Stomach (tissue), 4 donors: ENCODE results near the gene GRIK5.

Source experiments
- EP300 ChIP-seq: sonication (generic); formaldehyde crosslinking; IDR thresholded peaks from one replicate; pipeline ENCODE4 v1.6.1; 2017; ENCODE audit warnings: antibody characterized with exemption
- POLR2AphosphoS5 ChIP-seq, 3 donors: sonication (generic); formaldehyde crosslinking; IDR thresholded peaks; one replicate each; pipeline ENCODE4 v1.6.1; 2016; ENCODE audit warnings: antibody characterized with exemption in 3 of 3
- TF ChIP-seq, protein P1 (sequence below), 7 experiments: fragments of 450-650 bp in 4 of 7; fragments of 200-600 bp in 3 of 7; sonication (generic) in 3 of 7; IDR thresholded peaks; one replicate each; pipeline ENCODE4 v1.5.1; 2016 to 2019; ENCODE audit warnings: antibody characterized with exemption in 7 of 7, control low read depth in 2 of 7, mild to moderate bottlenecking in 1 of 7

DNA sequence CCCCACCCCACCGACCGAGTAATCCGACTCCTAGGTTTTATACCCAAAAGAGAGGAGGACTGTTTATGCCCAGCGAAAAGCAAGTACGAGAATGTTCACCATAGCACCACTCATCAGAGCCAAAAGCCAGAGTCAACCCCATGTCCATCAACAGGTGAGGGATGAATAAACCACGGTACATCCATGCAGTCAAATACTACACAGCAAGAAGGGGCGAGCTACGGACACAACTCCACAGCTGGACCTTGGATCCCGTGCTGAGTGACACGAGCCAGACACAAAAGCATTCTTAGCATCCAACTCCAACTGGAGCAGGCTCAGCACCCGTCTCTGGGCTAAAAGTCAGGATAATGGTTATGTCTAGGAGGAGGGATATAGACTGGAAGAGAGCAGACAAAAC lies 98.6 kb downstream of the GRIK5 start:
- no peak for TF ChIP-seq POLR2AphosphoS5 (IDR thresholded peaks at IDR 0.05)
- TF ChIP-seq, protein P1, sequence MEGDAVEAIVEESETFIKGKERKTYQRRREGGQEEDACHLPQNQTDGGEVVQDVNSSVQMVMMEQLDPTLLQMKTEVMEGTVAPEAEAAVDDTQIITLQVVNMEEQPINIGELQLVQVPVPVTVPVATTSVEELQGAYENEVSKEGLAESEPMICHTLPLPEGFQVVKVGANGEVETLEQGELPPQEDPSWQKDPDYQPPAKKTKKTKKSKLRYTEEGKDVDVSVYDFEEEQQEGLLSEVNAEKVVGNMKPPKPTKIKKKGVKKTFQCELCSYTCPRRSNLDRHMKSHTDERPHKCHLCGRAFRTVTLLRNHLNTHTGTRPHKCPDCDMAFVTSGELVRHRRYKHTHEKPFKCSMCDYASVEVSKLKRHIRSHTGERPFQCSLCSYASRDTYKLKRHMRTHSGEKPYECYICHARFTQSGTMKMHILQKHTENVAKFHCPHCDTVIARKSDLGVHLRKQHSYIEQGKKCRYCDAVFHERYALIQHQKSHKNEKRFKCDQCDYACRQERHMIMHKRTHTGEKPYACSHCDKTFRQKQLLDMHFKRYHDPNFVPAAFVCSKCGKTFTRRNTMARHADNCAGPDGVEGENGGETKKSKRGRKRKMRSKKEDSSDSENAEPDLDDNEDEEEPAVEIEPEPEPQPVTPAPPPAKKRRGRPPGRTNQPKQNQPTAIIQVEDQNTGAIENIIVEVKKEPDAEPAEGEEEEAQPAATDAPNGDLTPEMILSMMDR (IDR thresholded peaks at IDR 0.05): no peak
- TF ChIP-seq EP300: no peak
